Measurements from ENCODE around the gene RNF13. TPM values are rescaled to one million over a fixed set of nuclear protein-coding genes. Genes with fewer than 3 reads are reported as not detected.

Gene RNF13
- total and polyA plus RNA-seq, 2 donors (not counting 1 experiment from before 2014, with no cell fraction given), result 57.4 to 81.7 TPM

GRCh38 chr3:149998946-149999345 is 185.9 kb downstream of the RNF13 start:
- no peak overlapping the region for H3K4me2 ChIP-seq (ENCODE audit: extremely low read depth, insufficient read depth, low read length)
- no peaks in the 10 kb centered on the region for H3K79me2 ChIP-seq (ENCODE audit: control insufficient read depth, insufficient read depth, low read length)
- no peaks in the 10 kb centered on the region for H3K9me3 ChIP-seq (ENCODE audit: control insufficient read depth, insufficient read depth, low read depth, low read length)
- H3K27ac ChIP-seq (ENCODE audit: insufficient read depth, low read length), result no peak overlapping the region
- H3K4me1 ChIP-seq (ENCODE audit: control insufficient read depth, extremely low read depth, insufficient read depth, low read length), result no peaks in the 10 kb centered on the region
- H3K4me3 ChIP-seq (replicated peaks in 1 of 4; ENCODE audit: control extremely low read depth in 1 of 4, insufficient read depth in 1 of 4, low read depth in 3 of 4, low read length in 4 of 4), result no peak overlapping the region
- no peaks in the 10 kb centered on the region for H3K27me3 ChIP-seq (ENCODE audit: control insufficient read depth, insufficient read depth, low read length)
- H3K9ac ChIP-seq (ENCODE audit: insufficient read depth, low read length), result no peak overlapping the region
- H2AFZ ChIP-seq (ENCODE audit: low read length), result no peak overlapping the region
- no peak for TF ChIP-seq CTCF (conservative IDR thresholded peaks at IDR 0.05 in 1 of 2, IDR thresholded peaks at IDR 0.05 in 1 of 2; ENCODE audit: low read depth in 1 of 2, low read length in 2 of 2)
- no peak for TF ChIP-seq EZH2 (IDR thresholded peaks at IDR 0.05; ENCODE audit: low read length, missing control alignments)
- no peaks in the 10 kb centered on the region for H3K36me3 ChIP-seq (ENCODE audit: control insufficient read depth, insufficient read depth, low read length)
- DNase-seq (ENCODE audit: low read depth in 2 of 2), result no peak
- no peaks in the 10 kb centered on the region for H4K20me1 ChIP-seq (ENCODE audit: control insufficient read depth, extremely low read depth, insufficient read depth, low read length)

DNA sequence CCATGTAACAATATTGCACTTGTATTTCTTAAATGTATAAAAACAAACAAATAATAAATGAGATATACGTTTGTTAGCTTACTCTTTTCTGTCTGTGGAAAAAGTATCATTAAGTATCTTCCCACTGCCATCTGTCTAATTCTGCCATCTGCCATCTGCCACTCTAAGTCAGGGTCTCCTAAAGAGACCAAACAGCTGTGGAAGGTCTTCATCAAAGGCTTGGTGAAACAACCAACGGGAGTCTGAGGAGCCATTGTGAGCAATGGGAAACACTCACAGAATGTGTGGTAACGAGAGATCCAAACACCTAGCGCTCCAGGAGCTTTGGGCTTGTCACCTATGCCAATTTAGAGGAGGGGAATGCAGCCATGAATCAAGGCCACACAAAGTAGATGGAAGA is 186.4 kb downstream of the RNF13 start:
- H4K20me1 ChIP-seq (ENCODE audit: control insufficient read depth, extremely low read depth, insufficient read depth, low read length), result no peaks in the 10 kb centered on the region
- H3K27me3 ChIP-seq (ENCODE audit: control insufficient read depth, insufficient read depth, low read length), result no peaks in the 10 kb centered on the region
- no peak overlapping the region for H3K9ac ChIP-seq (ENCODE audit: insufficient read depth, low read length)
- no peak overlapping the region for H3K27ac ChIP-seq (ENCODE audit: insufficient read depth, low read length)
- no peak for DNase-seq (ENCODE audit: low read depth in 2 of 2)
- H3K9me3 ChIP-seq (ENCODE audit: control insufficient read depth, insufficient read depth, low read depth, low read length), result no peaks in the 10 kb centered on the region
- H2AFZ ChIP-seq (ENCODE audit: low read length), result no peak overlapping the region
- no peak overlapping the region for H3K4me3 ChIP-seq (replicated peaks in 1 of 4; ENCODE audit: control extremely low read depth in 1 of 4, insufficient read depth in 1 of 4, low read depth in 3 of 4, low read length in 4 of 4)
- no peaks in the 10 kb centered on the region for H3K79me2 ChIP-seq (ENCODE audit: control insufficient read depth, insufficient read depth, low read length)
- no peak overlapping the region for H3K4me2 ChIP-seq (ENCODE audit: extremely low read depth, insufficient read depth, low read length)
- TF ChIP-seq CTCF (conservative IDR thresholded peaks at IDR 0.05 in 1 of 2, IDR thresholded peaks at IDR 0.05 in 1 of 2; ENCODE audit: low read depth in 1 of 2, low read length in 2 of 2) (no peak), EZH2 (IDR thresholded peaks at IDR 0.05; ENCODE audit: low read length, missing control alignments) (no peak)
- H3K36me3 ChIP-seq (ENCODE audit: control insufficient read depth, insufficient read depth, low read length), result no peaks in the 10 kb centered on the region
- no peaks in the 10 kb centered on the region for H3K4me1 ChIP-seq (ENCODE audit: control insufficient read depth, extremely low read depth, insufficient read depth, low read length)

- H3K27me3 ChIP-seq (ENCODE audit: control insufficient read depth, insufficient read depth, low read length), result no peaks in the 10 kb centered on the region
- no peaks in the 10 kb centered on the region for H3K79me2 ChIP-seq (ENCODE audit: control insufficient read depth, insufficient read depth, low read length)
- H3K4me1 ChIP-seq (ENCODE audit: control insufficient read depth, extremely low read depth, insufficient read depth, low read length), result no peaks in the 10 kb centered on the region
- H3K4me2 ChIP-seq (ENCODE audit: extremely low read depth, insufficient read depth, low read length), result no peak overlapping the region
- H3K9ac ChIP-seq (ENCODE audit: insufficient read depth, low read length), result no peak overlapping the region
- no peak overlapping the region for H3K27ac ChIP-seq (ENCODE audit: insufficient read depth, low read length)
- H3K9me3 ChIP-seq (ENCODE audit: control insufficient read depth, insufficient read depth, low read depth, low read length), result no peaks in the 10 kb centered on the region
- DNase-seq (ENCODE audit: low read depth in 2 of 2), result peak in 1 of 2 donors; percentile 39
- H3K36me3 ChIP-seq (ENCODE audit: control insufficient read depth, insufficient read depth, low read length), result no peaks in the 10 kb centered on the region
- no peaks in the 10 kb centered on the region for H4K20me1 ChIP-seq (ENCODE audit: control insufficient read depth, extremely low read depth, insufficient read depth, low read length)
- H2AFZ ChIP-seq (ENCODE audit: low read length), result no peak overlapping the region
- no peak for TF ChIP-seq CTCF (conservative IDR thresholded peaks at IDR 0.05 in 1 of 2, IDR thresholded peaks at IDR 0.05 in 1 of 2; ENCODE audit: low read depth in 1 of 2, low read length in 2 of 2)
- TF ChIP-seq EZH2 (IDR thresholded peaks at IDR 0.05; ENCODE audit: low read length, missing control alignments), result no peak
- no peak overlapping the region for H3K4me3 ChIP-seq (replicated peaks in 1 of 4; ENCODE audit: control extremely low read depth in 1 of 4, insufficient read depth in 1 of 4, low read depth in 3 of 4, low read length in 4 of 4)
Observed at GRCh38 chr3:150000641-150001040, 187.6 kb downstream of the RNF13 start.

All from fibroblast of lung (primary cell).